Right lobe of liver (tissue), 4 donors: ENCODE data around the gene SETX.

ENCODE experiments used
- POLR2A ChIP-seq: fragments of 450-650 bp; IDR thresholded peaks from one replicate; pipeline ENCODE4 v1.6.1; 2017; ENCODE audit warnings: antibody characterized with exemption, mild to moderate bottlenecking
- TF ChIP-seq, protein P1 (sequence below), 4 donors: fragments of 200-600 bp in 3 of 4; fragments of 450-650 bp in 1 of 4; IDR thresholded peaks; one replicate each; pipeline versions ENCODE4 v1.5.1 to v1.8.0; 2016 to 2022; ENCODE audit warnings: antibody characterized with exemption in 4 of 4, mild to moderate bottlenecking in 2 of 4
- donor health status: DM: no; HTN: no; CAD: no.
- donor health status: DM: no; HTN: no; CAD: no.
- donor health status: DM: no; HTN: yes; CAD: no.

- TF ChIP-seq, protein P1, sequence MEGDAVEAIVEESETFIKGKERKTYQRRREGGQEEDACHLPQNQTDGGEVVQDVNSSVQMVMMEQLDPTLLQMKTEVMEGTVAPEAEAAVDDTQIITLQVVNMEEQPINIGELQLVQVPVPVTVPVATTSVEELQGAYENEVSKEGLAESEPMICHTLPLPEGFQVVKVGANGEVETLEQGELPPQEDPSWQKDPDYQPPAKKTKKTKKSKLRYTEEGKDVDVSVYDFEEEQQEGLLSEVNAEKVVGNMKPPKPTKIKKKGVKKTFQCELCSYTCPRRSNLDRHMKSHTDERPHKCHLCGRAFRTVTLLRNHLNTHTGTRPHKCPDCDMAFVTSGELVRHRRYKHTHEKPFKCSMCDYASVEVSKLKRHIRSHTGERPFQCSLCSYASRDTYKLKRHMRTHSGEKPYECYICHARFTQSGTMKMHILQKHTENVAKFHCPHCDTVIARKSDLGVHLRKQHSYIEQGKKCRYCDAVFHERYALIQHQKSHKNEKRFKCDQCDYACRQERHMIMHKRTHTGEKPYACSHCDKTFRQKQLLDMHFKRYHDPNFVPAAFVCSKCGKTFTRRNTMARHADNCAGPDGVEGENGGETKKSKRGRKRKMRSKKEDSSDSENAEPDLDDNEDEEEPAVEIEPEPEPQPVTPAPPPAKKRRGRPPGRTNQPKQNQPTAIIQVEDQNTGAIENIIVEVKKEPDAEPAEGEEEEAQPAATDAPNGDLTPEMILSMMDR (IDR thresholded peaks at IDR 0.05), result no peak
- TF ChIP-seq POLR2A, result no peak
Observed at GRCh38 chr9:132350861-132351315, 3.9 kb downstream of the SETX start.
